HTERT RPE-1 (cell line): ENCODE data around the gene MYO1E.
"Not testable (repeated sequence)": the region's sequence is repeated elsewhere in the genome, so short reads cannot be mapped to it uniquely, and the experiment has no call there.

Experiments
- in situ Hi-C: fragments of 300-500 bp; cut with MboI; formaldehyde crosslinking; loops from 4 replicates; pipeline ENCODE4 v1.14.3; 2020; ENCODE audit warnings: low sequenced_read_pairs

Gene MYO1E

DNA sequence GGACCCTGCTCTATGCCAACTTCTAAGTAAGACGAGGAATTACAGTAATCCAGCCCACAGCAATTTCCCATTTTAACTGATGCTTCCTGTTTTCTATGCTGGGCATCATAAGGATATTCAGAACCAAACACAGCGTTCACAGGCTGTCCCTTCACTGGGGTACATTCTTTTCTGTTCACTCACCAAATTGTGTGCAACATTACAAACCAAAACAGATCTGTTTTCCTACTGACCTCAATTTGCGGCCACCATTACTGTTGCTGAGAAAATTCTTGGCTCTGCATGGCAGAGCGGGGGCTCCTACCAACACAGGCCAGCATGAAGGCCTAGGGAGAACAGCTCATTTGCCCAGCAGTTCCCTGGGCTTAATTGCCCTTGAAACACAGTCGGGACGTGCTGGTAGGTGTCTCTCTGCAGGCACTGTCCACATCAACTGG, 76.5 kb downstream of the MYO1E start:
- in situ Hi-C loops: no loop called here

DNA sequence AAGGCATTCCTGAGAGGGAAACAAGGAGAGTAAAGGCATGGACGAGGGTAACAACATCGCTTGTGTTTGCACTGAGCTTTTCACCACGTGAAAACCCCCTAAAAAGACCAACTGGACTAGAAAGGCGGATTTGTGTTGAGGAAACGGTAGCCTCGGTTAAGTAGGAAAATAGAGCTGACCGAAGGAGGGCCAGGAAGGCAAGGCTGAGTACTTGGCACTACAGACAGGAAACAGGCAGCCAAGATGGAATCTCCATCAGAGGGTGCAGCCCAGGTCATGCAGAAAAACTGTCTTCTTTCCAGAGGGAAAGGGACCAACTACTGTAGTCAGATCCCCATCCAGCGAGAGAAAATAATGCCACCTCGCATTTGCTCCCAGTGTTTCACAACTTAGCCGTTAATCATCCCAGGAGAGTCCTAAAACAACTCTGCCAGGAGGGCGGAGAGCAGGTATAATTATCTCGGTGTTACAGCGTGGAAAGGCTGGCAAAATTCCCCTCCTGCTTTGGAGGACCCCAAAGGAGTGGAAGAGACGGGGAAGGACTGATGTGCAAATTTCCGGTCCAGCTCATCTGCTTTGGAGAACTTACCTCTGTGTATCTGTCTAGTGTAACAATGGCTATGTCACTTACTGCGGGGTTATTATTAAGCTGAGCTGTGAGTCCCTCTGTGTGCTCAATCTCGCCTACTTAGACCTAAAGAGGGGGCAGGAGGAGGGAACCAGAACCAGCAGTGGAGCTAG, 77.2 kb downstream of the MYO1E start:
- in situ Hi-C loops: no loop called here

DNA sequence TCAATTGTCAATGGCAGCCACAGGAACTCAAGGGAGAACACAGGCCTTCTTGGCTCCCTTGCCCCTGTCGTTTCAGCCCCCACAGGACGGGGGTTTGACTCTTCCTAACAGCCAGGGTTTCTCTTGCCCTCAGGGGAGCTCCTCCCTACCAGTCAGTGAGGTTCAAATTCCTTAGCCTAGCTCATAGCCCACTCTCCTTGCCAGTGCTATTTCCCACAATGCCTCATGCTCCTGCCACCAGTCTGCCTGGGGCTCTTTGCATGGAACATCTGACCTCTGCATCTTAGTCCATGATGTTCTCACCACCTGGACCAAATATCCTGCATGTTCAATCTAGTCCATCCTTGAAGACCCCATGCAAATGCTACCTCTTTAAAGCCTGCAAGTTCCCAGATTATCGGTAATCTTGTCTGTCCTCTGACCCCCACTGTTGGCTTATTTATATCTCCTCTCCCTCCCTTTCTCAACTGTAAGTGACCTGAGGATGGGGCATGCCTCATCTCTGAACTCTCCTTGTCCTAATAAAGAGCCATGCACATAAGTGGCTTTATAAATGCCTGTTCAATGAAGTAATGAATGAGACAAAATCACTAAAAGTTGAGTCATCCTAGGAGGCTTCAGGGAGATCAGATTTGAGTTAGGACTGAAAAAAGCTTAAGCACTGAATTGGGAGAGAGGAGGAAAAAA, 78.0 kb downstream of the MYO1E start:
- in situ Hi-C loops: no loop called here

DNA sequence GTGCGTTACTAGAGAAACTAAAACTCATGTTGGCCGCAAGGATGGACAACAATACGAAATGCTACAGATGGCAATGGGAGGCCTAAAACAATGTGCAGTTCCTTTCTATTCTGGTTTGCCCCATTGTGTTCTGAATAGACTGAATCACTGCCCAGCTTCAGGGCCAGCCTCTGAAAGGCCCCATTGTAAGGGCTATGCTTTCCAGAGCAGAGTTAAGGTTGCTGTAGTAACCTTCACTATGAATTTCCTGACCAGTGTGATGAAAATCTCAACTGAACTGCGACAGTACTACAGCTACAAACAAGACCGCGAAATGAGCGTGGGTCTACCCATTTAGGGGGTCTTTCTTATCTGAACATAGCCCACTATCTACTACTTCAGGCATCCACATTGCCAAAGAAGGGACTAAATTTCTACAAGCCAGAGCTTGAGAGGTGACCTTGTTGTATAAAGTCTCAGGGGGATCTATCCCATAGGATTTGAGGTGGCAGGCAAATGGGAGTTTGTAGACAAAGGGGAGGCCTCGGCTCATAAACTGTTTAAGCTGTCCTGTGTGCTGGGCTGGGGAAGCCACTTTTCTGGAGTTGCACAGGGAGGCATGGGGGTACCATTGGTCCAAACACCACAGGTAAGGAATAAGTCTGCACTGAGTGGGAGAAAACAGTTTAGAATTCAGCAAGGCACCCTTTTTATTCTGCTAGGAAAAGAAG, 80.1 kb downstream of the MYO1E start:
- in situ Hi-C loops: no loop called here

DNA sequence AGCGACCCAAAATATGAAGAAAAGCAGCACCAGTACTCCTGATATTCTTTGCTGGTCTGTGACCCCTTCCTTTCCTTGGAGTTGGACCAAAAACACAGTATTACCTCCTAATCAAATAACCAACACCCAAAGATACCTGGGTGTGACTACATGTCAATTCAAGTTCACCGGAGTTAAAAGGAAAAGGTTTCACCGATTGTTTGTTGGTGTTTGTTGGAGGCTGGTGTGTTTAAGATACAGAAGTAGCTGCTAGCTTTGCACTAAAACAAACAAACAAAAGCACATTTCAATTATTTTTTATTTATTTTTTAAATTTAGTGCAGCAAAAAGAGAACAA, 81.5 kb downstream of the MYO1E start:
- in situ Hi-C loops: no loop called here

DNA sequence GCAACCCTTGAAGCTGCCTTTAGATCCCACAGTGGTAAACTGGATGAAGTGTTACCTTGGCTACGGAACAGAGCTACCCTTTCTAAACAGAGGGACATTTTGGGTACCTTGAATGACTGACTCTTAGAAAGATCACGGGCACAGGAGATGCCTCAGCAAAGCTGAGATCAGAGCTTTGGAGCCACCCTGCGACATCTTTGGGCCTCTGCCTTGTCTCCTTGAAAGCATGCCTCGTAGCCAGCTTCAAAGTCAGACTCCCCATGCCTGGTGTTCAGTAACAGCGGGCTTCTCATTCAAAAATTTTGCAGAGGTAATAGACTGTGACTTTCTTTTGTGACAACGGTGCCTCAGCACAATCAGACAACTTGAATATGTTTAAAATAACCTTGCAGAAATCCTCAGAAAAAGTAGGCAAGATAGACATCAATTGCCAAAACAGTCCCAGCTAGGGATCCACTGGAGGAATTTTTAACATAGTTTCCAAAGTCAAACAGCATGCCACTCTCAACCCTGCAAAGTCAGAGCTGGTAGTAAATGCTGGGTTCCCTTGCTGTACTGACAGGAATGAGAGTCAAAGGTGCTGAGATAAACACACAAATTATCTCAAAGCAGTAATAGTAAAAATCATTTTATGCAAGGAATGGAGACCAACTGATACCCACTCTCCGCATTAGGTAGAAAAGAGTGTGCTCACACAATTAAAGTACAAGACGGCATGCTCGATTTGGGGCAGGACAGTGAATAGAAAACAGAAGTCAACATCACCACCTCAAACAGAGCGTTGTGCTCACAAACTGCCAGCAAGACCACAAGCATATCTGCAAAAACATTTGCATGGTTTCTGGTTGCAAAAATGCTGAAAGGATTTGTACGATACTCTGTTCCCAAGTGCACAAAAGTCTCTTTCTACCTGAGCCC, 82.1 kb downstream of the MYO1E start:
- in situ Hi-C loops: no loop called here

DNA sequence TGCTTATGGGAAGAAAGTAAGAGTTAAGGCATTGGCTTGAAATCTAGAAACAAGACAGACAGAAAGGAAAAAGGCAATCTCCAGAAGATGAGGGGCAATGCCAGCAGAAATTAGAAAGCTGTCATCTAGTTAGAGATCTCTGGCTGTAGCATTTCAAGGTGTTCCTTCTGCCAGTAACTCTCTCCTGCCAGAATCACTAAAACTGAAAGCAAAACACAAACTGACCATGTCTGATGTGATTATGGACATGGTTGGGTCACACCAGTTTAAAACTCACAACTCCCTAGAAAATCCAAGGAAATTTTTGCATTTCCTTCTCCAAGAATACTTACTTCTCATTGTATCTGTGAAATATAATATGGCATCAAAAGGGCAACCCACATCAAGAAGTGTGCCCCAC, 83.1 kb downstream of the MYO1E start:
- in situ Hi-C loops: no loop called here

DNA sequence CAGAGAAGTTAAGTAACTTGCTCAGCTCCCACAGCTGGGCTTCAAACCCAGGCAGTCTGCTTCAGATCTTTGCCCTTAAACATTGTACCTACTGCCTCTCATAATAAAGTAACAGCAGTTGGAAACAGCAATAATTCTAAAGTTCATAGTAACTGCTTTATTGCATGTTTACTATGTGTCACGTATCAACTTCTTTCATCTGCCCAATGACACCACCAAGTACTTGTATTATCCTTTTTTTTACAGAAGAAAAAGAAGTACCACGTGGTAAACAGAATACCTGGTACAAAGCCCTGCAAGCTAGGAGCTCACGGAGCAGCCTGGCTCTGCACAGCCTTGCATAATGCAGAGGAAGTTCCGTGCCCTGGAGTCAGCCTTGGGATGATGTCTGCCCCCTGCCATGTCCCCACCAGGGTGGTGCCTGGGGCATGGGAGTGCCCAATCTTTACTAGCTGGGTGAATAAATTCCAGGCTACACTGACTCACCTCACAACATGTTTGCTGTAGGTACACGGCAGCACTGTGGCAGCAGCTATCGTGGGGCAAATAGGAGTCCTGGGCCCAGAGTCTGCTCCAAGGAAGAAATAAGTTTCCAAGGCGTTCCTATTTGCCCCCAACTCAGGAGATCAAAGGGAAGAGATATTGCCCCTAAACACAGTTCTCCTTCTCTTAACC, 88.8 kb downstream of the MYO1E start:
- in situ Hi-C loops: no loop called here

DNA sequence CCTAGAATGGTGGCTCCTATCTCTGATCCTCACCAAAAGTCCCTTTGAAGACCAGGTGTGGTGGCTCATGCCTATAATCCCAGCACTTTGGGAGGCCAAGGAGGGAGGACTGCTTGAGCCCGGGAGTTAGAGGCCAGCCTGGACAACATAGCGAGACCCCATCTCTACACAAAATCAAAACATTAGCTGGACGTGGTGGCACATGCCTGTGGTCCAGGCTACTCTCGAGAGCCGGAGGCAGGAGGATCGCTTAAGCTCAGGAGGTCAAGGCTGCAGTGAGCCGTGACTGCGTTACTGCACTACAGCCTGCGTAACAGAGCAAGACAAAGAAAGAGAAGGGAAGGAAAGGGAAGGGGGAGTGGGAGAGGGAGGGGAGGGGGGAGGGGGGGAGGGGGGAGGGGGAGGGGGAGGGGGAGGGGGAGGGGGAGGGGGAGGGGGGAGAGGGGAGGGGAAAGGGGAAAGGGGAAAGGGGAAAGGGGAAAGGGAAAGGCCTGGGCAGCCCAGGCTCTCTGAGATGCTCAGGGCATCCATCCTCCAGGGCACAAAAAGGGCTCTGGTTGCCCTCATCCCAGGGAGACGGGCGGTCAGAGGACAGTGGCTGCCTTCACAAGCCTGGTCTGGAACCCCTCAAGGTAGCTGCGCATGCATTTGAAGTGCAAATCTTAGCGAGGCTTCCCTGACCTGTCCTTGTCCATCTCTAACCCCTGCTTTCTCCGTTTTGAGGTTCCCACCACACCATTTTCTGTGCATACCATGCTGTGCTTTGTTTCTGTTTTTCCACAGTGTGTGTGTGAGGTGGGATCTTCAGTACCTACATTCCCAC, 89.9 kb downstream of the MYO1E start:
- in situ Hi-C loops: no loop called here

DNA sequence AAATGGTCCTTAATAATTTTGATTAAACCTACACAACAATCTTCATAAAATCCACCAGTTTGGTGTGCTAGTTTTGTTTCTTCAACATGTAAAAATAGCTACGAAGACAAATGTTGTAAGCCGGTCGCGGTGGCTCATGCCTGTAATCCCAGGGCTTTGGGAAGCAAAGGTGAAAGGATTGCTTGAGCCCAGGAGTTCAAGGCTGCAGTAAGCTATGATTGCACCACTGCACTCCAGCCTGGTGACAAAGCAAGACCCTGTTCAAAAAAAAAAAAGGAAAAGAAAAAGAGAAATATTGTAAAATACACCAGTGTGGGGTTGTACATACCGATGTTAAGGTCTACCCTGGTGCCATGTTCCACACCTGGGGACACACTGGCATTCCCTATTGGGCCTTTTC, 91.0 kb downstream of the MYO1E start:
- in situ Hi-C loops: no loop called here

DNA sequence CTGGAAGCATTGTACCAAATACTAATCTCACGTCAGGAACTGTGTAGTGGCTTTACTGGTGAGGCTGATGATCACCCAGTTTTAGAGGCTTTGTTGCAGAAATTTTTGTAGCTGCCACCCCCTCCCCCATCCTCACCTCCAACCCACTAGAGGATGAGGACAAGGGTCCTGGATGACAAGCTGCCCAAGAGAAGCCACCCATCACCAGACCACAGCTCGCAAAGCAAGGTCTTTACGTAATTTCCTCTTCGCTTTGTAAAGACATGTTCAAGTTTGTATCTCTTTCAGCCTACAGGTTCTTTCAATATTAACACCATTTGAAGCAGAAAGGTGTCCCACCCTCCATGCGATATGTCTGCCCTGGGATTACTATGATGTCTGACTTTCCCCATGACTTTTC, 91.8 kb downstream of the MYO1E start:
- in situ Hi-C loops: no loop called here

DNA sequence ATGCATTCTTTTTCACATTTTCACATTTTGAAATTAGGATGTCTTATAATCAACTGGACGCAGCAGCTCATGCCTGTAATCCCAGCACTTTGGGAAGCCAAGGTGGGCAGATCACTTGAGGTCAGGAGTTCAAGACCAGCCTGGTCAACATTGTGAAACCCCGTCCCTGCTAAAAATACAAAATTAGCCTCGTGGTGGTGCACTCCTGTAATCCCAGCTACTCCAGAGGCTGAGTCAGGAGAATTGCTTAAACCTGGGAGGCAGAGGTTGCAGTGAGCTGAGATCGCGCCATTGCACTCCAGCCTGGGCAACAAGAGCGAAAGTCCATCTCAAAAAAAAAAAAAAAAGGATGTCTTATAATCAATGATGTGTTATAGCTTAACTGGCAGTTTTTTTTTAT, 92.4 kb downstream of the MYO1E start:
- in situ Hi-C loops: not testable (repeated sequence)

DNA sequence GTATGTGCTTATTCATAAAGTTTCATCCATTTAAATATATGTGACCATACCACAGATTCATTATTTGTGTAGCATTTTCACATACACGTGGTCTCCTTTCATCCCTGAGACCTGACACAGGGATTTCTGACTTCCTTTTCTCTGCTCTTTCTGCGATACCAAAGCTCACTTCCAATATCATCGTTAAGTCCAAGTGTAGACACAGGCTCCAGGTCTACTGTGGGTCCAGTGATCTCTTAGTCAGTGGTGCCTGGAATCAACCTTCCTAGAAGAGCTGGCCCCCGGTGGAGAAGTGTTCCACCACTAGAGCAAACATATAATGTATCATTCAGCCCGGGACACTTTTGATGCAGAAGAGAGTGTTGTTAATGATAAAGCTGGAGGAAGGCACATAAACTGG, 93.6 kb downstream of the MYO1E start:
- in situ Hi-C loops: no loop called here

DNA sequence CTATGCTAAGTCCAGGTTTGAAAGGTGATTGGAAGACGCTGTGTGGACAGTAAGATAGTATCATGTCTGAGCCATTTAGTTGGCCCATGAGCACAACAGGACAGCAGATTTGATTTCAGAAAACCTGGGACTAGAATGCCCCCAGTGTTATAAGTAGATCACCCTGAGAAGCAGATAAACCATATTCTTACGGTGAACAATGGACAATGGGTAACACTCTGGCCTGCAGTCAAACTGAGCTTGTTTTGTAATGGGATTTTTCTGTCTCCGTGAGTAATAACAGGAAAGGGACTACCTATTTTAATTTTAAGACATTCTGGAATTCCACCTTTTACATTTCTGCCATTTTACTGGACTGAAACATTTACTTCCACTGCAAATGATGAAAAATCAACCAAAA, 94.6 kb downstream of the MYO1E start:
- in situ Hi-C loops: no loop called here

DNA sequence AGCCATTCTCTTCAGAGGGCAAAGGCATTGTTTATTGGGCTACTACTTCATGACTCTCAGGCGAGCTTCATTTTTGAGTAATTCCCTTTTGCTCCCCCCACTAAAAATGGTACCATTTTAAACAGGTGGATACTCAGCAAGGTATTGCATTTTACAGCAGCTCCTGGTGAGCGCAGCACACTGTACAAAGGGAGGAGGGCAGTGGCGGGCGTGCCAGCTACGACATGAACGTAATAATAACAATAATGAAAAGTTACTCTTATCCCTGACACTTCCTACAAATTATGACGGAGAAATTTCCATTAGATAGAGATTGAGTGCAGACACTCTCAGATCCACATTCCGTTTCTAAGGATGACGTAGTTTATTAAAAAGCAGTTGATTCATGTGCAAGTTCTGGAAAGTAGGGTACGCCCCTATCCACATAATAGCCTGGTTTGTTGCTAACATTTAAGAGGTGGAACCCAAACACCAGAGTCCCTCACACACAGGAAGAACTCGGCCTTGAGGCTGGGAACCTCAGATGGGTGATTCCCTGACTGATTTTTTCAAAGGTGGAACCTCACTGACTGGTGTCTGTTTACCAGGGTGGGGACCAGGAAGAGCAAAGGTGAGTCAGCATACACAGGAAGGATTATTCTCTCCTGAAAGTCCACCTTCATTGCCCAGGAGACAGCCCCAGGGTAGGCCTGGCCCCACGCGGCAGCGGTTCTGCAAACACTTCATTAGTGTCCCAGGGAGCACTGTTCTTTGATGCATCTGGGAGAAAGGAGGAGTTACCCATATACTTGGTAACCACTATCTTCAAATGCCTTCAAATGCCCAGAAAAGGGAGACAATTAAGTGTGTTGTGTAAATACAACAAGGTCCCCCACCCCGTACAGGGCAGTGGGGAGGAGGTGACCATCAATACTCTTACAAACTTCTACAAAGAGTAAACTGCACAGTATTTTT, 96.2 kb downstream of the MYO1E start:
- in situ Hi-C loops: no loop called here

DNA sequence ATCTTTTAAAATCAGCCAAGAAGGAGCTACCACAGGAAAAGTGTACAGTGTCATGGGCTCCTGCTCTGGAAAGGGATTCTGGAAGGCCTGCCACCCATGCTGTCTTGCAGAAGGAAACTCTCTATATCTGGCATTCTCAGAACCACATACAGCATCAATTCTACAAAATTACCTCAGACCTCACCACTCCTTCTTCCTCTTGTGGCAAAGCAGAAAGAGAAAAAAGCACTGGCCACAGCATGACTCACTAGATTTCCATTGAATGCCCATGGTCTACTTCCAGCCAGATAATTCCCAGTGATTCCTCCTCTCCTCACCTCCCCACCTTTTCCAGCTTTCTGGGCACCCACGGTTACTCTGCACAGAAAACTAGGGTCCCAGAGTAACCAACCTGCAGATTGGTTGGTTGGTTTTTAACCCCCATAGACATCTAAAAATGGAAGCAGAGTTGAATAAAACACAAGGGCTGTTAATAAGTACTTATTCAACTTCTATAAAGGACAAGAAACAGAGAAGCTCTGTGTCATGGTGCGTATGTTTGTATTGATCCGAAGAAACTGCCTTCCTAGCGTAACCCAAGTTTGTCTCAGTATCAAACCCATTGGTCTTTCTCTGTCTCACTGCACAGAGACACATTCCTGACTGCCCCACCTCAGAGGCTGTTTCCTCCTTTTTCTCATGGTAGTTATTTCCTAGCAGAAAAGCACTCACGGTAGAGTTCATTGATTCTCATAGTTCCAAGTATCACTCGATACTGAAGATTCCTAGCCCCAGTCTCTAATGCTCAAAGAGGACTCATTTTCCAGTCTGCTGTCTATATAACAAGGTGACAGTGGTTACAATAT, 98.3 kb downstream of the MYO1E start:
- in situ Hi-C loops: no loop called here

DNA sequence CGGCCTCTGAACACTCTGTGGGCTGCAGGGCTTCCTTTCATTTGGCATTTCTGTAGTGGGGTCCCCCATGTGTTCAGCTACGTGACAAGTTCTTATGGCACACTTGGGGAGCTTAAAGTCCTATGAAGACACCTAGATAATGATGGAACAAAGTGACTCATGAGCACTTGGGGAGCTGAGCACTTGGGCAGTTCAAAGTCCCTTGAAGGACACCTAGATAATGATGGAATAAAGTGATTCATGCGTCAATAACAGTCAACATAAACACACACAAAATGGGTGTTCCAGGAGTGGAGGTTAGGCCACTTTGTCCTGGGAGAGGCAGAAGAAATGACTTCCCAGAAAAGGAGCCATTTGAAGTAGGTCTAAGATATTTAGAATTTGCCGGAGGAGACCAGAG, 99.4 kb downstream of the MYO1E start:
- in situ Hi-C loops: no loop called here
